SK-N-SH (cell line): Measurements from ENCODE around the gene ADGRA1.

Experiments
- CTCF ChIP-seq: fragments of 200-600 bp; sonication (generic); IDR thresholded peaks from 2 replicates; pipeline ENCODE4 v1.6.1; 2017; ENCODE audit warnings: antibody characterized with exemption, mild to moderate bottlenecking, moderate library complexity
- EP300 ChIP-seq, 2 experiments: IDR thresholded peaks; 2 replicates each; pipeline versions ENCODE4 v1.4.0 to v1.6.1; 2012; ENCODE audit warnings: borderline replicate concordance in 1 of 2, low read depth in 1 of 2, low read length in 1 of 2
- EZH2phosphoT487 ChIP-seq: fragments of 200-600 bp; sonication (generic); IDR thresholded peaks from 2 replicates; pipeline ENCODE4 v1.6.1; 2017; ENCODE audit warnings: low read depth, mixed run types, mild to moderate bottlenecking, antibody characterized with exemption, moderate library complexity, borderline replicate concordance
- JUND ChIP-seq: IDR thresholded peaks from 2 replicates; pipeline ENCODE4 v1.4.0; 2012
- MXI1 ChIP-seq: IDR thresholded peaks from 2 replicates; pipeline ENCODE4 v1.6.1; 2012; ENCODE audit warnings: mild to moderate bottlenecking, low read depth, low read length, improper control_type of control experiment
- RAD21 ChIP-seq: IDR thresholded peaks from 2 replicates; pipeline ENCODE4 v1.6.1; 2012; ENCODE audit warnings: mild to moderate bottlenecking, low read length
- SIN3A ChIP-seq: IDR thresholded peaks from 2 replicates; pipeline ENCODE4 v1.6.1; 2012; ENCODE audit warnings: low read depth, mild to moderate bottlenecking, low read length, moderate library complexity, borderline replicate concordance
- SMC3 ChIP-seq: IDR thresholded peaks from 2 replicates; pipeline ENCODE4 v1.6.1; 2012; ENCODE audit warnings: low read depth, low read length, improper control_type of control experiment
- TEAD4 ChIP-seq: IDR thresholded peaks from 2 replicates; pipeline ENCODE4 v1.4.0; 2012; ENCODE audit warnings: mild to moderate bottlenecking, borderline replicate concordance; ENCODE audit not compliant: insufficient read depth
- TF ChIP-seq, protein P1 (sequence below): IDR thresholded peaks from 2 replicates; pipeline ENCODE4 v1.6.1; 2012; ENCODE audit warnings: mild to moderate bottlenecking, low read depth, low read length, moderate library complexity
- TF ChIP-seq, protein P2 (sequence below): fragments of 150-350 bp; IDR thresholded peaks from 2 replicates; pipeline ENCODE4 v1.6.1; 2017; ENCODE audit warnings: antibody characterized with exemption, low read length, low read depth, borderline replicate concordance
- TF ChIP-seq, protein P3 (sequence below): IDR thresholded peaks from 2 replicates; pipeline ENCODE4; 2012

DNA sequence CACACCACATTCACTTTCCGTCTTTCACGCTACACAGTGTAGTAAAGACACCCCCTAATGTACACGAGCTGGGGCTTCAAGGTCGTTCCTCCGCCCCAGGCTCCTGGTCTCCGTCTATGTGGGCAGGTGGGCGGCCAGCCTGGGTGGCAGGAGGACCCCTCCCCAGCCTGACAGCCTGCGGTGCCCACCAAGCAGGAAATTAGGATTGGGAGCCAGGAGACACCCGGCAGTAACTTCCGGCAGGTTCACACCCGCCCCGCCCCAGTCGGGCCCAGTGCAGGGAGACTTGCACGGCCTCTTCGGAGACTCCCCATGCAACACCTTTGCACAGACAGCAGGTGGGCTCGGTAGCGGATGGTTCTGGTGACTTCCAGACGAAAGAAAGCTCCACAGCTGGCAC lies 27.7 kb upstream of the ADGRA1 start:
- TF ChIP-seq CTCF (no peak), JUND (no peak), EP300 (IDR thresholded peaks at IDR 0.05; ENCODE audit: borderline replicate concordance in 1 of 2, low read depth in 1 of 2, low read length in 1 of 2) (no peak), SMC3 (no peak), RAD21 (no peak), SIN3A (no peak), TEAD4 (no peak), MXI1 (no peak), EZH2phosphoT487 (no peak)
- TF ChIP-seq, protein P1, sequence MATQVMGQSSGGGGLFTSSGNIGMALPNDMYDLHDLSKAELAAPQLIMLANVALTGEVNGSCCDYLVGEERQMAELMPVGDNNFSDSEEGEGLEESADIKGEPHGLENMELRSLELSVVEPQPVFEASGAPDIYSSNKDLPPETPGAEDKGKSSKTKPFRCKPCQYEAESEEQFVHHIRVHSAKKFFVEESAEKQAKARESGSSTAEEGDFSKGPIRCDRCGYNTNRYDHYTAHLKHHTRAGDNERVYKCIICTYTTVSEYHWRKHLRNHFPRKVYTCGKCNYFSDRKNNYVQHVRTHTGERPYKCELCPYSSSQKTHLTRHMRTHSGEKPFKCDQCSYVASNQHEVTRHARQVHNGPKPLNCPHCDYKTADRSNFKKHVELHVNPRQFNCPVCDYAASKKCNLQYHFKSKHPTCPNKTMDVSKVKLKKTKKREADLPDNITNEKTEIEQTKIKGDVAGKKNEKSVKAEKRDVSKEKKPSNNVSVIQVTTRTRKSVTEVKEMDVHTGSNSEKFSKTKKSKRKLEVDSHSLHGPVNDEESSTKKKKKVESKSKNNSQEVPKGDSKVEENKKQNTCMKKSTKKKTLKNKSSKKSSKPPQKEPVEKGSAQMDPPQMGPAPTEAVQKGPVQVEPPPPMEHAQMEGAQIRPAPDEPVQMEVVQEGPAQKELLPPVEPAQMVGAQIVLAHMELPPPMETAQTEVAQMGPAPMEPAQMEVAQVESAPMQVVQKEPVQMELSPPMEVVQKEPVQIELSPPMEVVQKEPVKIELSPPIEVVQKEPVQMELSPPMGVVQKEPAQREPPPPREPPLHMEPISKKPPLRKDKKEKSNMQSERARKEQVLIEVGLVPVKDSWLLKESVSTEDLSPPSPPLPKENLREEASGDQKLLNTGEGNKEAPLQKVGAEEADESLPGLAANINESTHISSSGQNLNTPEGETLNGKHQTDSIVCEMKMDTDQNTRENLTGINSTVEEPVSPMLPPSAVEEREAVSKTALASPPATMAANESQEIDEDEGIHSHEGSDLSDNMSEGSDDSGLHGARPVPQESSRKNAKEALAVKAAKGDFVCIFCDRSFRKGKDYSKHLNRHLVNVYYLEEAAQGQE = no peak
- TF ChIP-seq, protein P2, sequence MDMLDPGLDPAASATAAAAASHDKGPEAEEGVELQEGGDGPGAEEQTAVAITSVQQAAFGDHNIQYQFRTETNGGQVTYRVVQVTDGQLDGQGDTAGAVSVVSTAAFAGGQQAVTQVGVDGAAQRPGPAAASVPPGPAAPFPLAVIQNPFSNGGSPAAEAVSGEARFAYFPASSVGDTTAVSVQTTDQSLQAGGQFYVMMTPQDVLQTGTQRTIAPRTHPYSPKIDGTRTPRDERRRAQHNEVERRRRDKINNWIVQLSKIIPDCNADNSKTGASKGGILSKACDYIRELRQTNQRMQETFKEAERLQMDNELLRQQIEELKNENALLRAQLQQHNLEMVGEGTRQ = no peak
- TF ChIP-seq, protein P3, sequence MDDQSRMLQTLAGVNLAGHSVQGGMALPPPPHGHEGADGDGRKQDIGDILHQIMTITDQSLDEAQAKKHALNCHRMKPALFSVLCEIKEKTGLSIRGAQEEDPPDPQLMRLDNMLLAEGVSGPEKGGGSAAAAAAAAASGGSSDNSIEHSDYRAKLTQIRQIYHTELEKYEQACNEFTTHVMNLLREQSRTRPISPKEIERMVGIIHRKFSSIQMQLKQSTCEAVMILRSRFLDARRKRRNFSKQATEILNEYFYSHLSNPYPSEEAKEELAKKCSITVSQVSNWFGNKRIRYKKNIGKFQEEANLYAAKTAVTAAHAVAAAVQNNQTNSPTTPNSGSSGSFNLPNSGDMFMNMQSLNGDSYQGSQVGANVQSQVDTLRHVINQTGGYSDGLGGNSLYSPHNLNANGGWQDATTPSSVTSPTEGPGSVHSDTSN = no peak
